GM12878 (cell line): ENCODE data around the gene ARAP1.

ENCODE experiments used
- EP300 ChIP-seq, 2 experiments: fragments of 150-350 bp in 1 of 2; IDR thresholded peaks; 2 replicates each; pipeline ENCODE4 v1.6.1; 2011 to 2012; ENCODE audit warnings: low read depth in 2 of 2, low read length in 2 of 2, borderline replicate concordance in 1 of 2, improper control_type of control experiment in 1 of 2, inconsistent platforms in 1 of 2; ENCODE audit not compliant: control insufficient read depth in 1 of 2
- PBX3 ChIP-seq: IDR thresholded peaks from 2 replicates; pipeline ENCODE4 v1.6.1; 2011; ENCODE audit warnings: mild to moderate bottlenecking, low read depth, low read length, moderate library complexity; ENCODE audit not compliant: insufficient replicate concordance
- RAD21 ChIP-seq: IDR thresholded peaks from 2 replicates; pipeline ENCODE4 v1.6.1; 2011; ENCODE audit warnings: mild to moderate bottlenecking, low read depth, low read length, moderate library complexity; ENCODE audit not compliant: insufficient read depth
- TARDBP ChIP-seq: IDR thresholded peaks from 2 replicates; pipeline ENCODE4 v1.6.1; 2016; ENCODE audit warnings: borderline replicate concordance
- USF1 ChIP-seq: IDR thresholded peaks from 2 replicates; pipeline ENCODE4 v1.6.1; 2011; ENCODE audit warnings: borderline replicate concordance, low read depth, mild to moderate bottlenecking, moderate library complexity, mixed read lengths, low read length; ENCODE audit not compliant: insufficient read depth; ENCODE audit errors: extremely low read length

- TF ChIP-seq EP300 (IDR thresholded peaks at IDR 0.05; ENCODE audit: borderline replicate concordance in 1 of 2, control insufficient read depth in 1 of 2, low read depth in 2 of 2, low read length in 2 of 2) = no peak
- no peak for TF ChIP-seq TARDBP
- TF ChIP-seq PBX3 = peak; percentile 73
- TF ChIP-seq RAD21 = no peak
- no peak for TF ChIP-seq USF1
Observed at GRCh38 chr11:72722050-72722748, 30.0 kb downstream of the ARAP1 start.
